Smooth muscle cell (in vitro differentiated cells): Measurements from ENCODE around the gene TAF1B. TPM values are rescaled to one million over a fixed set of nuclear protein-coding genes. Genes with fewer than 3 reads are reported as not detected.

Experiments
- DNase-seq: peaks from one replicate; lab custom pipeline; 2025; ENCODE audit not compliant: unreplicated experiment; lab: John Stamatoyannopoulos, UW
- H2AFZ ChIP-seq: fragments of 200-600 bp; sonication (generic); 2 replicates; pipeline ENCODE4 v1.6.0; 2016; ENCODE audit warnings: antibody characterized with exemption, low read depth, mild to moderate bottlenecking
- H3F3A ChIP-seq: fragments of 200-600 bp; sonication (generic); 2 replicates; pipeline ENCODE4 v1.6.0; 2017; ENCODE audit warnings: antibody characterized with exemption, low read depth
- H3K27ac ChIP-seq: fragments of 200-600 bp; sonication (generic); 2 replicates; pipeline ENCODE4 v1.5.1; 2016; ENCODE audit warnings: low read depth, mild to moderate bottlenecking
- H3K27me3 ChIP-seq: fragments of 200-600 bp; sonication (generic); 2 replicates; pipeline ENCODE4 v1.6.1; 2016; ENCODE audit warnings: low read depth, mild to moderate bottlenecking
- H3K36me3 ChIP-seq: fragments of 200-600 bp; sonication (generic); 2 replicates; pipeline ENCODE4 v1.5.1; 2016; ENCODE audit warnings: low read depth
- H3K4me1 ChIP-seq: fragments of 200-600 bp; sonication (generic); 2 replicates; pipeline ENCODE4 v1.5.1; 2016; ENCODE audit warnings: low read depth
- H3K4me2 ChIP-seq: fragments of 200-600 bp; sonication (generic); 2 replicates; pipeline ENCODE4 v1.6.0; 2016; ENCODE audit warnings: mild to moderate bottlenecking
- H3K4me3 ChIP-seq: fragments of 200-600 bp; sonication (generic); 2 replicates; pipeline ENCODE4 v1.5.1; 2016; ENCODE audit warnings: mild to moderate bottlenecking
- H3K79me2 ChIP-seq: fragments of 200-600 bp; sonication (generic); 2 replicates; pipeline ENCODE4 v1.6.0; 2016; ENCODE audit warnings: low read depth, mild to moderate bottlenecking
- H3K9ac ChIP-seq: fragments of 200-600 bp; sonication (generic); 2 replicates; pipeline ENCODE4 v1.6.0; 2016; ENCODE audit warnings: low read depth
- H3K9me3 ChIP-seq: fragments of 200-600 bp; sonication (generic); replicated peaks from 2 replicates; pipeline ENCODE4 v1.5.1; 2016; ENCODE audit warnings: low read depth
- H4K20me1 ChIP-seq: fragments of 200-600 bp; sonication (generic); 2 replicates; pipeline ENCODE4 v1.6.0; 2016; ENCODE audit warnings: low read depth
- WGBS: methylation state at CpG from one replicate; pipeline ENCODE4 v1.1.7; 2016; ENCODE audit warnings: low lambda C conversion rate; 5-methylcytosine and 5-hydroxymethylcytosine counted together
- polyA plus RNA-seq: library from polyadenylated mRNA; unstranded; fragments of >200 nt; fragmentation: Nextera tagmentation; extraction: Ambion mirVana; gene quantifications from 2 replicates; pipeline ENCODE4 v1.2.1, GENCODE V29; 2016
- total RNA-seq: library from RNA; depleted of rRNA; stranded (reverse); fragments of >200 nt; gene quantifications from 2 replicates; pipeline ENCODE4 v1.2.3, GENCODE V29; 2014
- TF ChIP-seq, protein P1 (sequence below): fragments of 200-600 bp; sonication (generic); IDR thresholded peaks from 2 replicates; pipeline ENCODE4 v1.5.1; 2017; ENCODE audit warnings: borderline replicate concordance, mild to moderate bottlenecking, antibody characterized with exemption; ENCODE audit not compliant: insufficient read depth, poor library complexity, severe bottlenecking

The TAF1B gene
- total and polyA plus RNA-seq, 2 experiments from 2014 or later, result 4.5 to 11.2 TPM

GRCh38 chr2:9824956-9825720 lies 18.1 kb upstream of the TAF1B start:
- no peaks in the 10 kb centered on the region for H3F3A ChIP-seq
- TF ChIP-seq, protein P1, sequence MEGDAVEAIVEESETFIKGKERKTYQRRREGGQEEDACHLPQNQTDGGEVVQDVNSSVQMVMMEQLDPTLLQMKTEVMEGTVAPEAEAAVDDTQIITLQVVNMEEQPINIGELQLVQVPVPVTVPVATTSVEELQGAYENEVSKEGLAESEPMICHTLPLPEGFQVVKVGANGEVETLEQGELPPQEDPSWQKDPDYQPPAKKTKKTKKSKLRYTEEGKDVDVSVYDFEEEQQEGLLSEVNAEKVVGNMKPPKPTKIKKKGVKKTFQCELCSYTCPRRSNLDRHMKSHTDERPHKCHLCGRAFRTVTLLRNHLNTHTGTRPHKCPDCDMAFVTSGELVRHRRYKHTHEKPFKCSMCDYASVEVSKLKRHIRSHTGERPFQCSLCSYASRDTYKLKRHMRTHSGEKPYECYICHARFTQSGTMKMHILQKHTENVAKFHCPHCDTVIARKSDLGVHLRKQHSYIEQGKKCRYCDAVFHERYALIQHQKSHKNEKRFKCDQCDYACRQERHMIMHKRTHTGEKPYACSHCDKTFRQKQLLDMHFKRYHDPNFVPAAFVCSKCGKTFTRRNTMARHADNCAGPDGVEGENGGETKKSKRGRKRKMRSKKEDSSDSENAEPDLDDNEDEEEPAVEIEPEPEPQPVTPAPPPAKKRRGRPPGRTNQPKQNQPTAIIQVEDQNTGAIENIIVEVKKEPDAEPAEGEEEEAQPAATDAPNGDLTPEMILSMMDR, result no peak
- H3K36me3 ChIP-seq, result no peaks in the 10 kb centered on the region
- no peak for DNase-seq
- no peak overlapping the region for H3K4me3 ChIP-seq
- H2AFZ ChIP-seq, result no peak overlapping the region
- H3K9ac ChIP-seq, result no peak overlapping the region
- no peaks in the 10 kb centered on the region for H3K9me3 ChIP-seq
- H3K79me2 ChIP-seq, result no peaks in the 10 kb centered on the region
- no peak overlapping the region for H3K4me2 ChIP-seq
- H3K4me1 ChIP-seq, result no peaks in the 10 kb centered on the region
- no peak overlapping the region for H3K27ac ChIP-seq
- H4K20me1 ChIP-seq, result no peaks in the 10 kb centered on the region
- WGBS, result 54% methylated on average over 5 of the region's 5 CpGs
- no peaks in the 10 kb centered on the region for H3K27me3 ChIP-seq

DNA sequence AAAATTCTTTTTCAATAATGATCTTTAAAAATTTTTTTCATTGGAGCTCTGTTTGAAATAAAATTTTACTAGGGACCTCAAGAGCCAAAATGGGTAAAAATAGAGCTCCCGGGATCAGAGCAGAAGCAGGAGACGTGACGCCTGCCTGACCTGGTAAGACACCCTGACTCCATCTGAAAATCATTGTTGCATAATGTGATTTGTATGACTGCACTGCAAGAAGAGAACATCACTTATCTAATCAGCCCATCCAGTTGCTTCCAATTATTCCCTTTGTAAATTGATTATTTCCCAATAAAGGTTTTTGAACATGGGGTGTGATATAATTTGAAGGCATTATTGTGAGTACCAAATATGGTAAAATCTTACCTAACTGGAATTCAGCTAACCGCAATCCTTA lies 17.1 kb upstream of the TAF1B start:
- H3K27ac ChIP-seq, result no peak overlapping the region
- no peak overlapping the region for H2AFZ ChIP-seq
- H3K36me3 ChIP-seq, result no peaks in the 10 kb centered on the region
- no peaks in the 10 kb centered on the region for H3F3A ChIP-seq
- H4K20me1 ChIP-seq, result no peaks in the 10 kb centered on the region
- DNase-seq, result no peak
- H3K79me2 ChIP-seq, result no peaks in the 10 kb centered on the region
- H3K4me3 ChIP-seq, result no peak overlapping the region
- no peaks in the 10 kb centered on the region for H3K9me3 ChIP-seq
- TF ChIP-seq, protein P1, result no peak
- H3K4me2 ChIP-seq, result no peak overlapping the region
- no peaks in the 10 kb centered on the region for H3K27me3 ChIP-seq
- no peaks in the 10 kb centered on the region for H3K4me1 ChIP-seq
- no peak overlapping the region for H3K9ac ChIP-seq
- 77% methylated on average over 4 of the region's 4 CpGs for WGBS

- WGBS, result 61% methylated on average over 5 of the region's 5 CpGs
- Histone ChIP-seq H3K4me1 (no peaks in the 10 kb centered on the region), H3K27ac (peak overlapping the region; percentile 59), H3K79me2 (no peaks in the 10 kb centered on the region), H3K27me3 (no peaks in the 10 kb centered on the region), H3K9me3 (no peaks in the 10 kb centered on the region), H4K20me1 (no peaks in the 10 kb centered on the region), H3K4me3 (no peak overlapping the region), H2AFZ (no peak overlapping the region), H3F3A (no peaks in the 10 kb centered on the region), H3K4me2 (no peak overlapping the region), H3K9ac (no peak overlapping the region), H3K36me3 (no peaks in the 10 kb centered on the region)
- no peak for DNase-seq
- TF ChIP-seq, protein P1, result no peak
These were observed 12.4 kb upstream of the TAF1B start for GRCh38 chr2:9830685-9831410.

- TF ChIP-seq, protein P1, result no peak
- Histone ChIP-seq H2AFZ (no peak overlapping the region), H3K9ac (no peak overlapping the region), H3K36me3 (no peaks in the 10 kb centered on the region), H3K27me3 (no peaks in the 10 kb centered on the region), H4K20me1 (no peaks in the 10 kb centered on the region), H3K79me2 (no peaks in the 10 kb centered on the region), H3K4me3 (no peak overlapping the region), H3K4me1 (peaks cover 1% of the 10 kb centered on the region), H3K4me2 (no peak overlapping the region), H3F3A (no peaks in the 10 kb centered on the region), H3K27ac (peak overlapping the region; percentile 59), H3K9me3 (no peaks in the 10 kb centered on the region)
- 53% methylated on average over 6 of the region's 6 CpGs for WGBS
- DNase-seq, result no peak
These were observed 11.6 kb upstream of the TAF1B start for GRCh38 chr2:9831670-9832069.
